ENCODE data around the gene SLC4A8.

DNA sequence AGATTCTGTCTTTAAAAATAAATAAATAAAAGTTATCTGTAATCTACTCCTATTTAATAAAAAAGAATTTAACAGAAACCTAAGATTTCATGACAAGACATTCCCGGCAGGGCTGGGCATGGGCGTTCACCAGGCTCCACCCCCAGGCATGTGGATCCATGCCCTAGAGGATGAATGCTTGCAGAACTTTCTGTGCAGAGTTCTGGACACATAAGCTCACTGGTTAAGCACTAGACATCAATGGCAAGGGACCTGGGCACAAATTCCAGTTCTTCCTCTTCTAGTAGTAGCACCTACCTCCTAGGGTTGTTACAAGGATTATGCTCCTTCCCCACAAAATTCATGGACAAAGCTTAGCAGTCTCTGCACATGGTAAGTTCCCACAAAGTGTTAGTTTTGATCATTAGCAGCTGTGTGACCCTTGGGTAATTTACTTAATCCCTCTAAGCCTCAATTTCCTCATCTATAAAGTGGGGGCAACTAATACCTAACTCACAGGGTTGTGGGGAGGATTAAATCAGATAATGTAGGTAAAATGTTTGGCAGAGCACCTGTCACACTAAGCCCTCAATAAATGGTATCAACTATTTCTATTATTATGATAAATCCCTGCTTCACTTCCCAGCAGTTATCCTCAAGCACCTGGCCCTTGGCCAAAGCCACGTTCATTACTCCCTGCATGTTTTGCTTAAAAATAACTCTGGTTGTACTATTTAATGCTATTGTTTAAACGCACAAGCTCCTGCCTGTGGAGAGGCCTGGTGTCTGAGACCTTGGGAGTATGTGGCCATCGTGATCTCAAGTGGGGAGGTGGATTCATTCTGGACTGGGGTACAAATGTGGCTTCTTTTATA is 43.2 kb upstream of the SLC4A8 start:
- TF ChIP-seq EP300 (IDR thresholded peaks at IDR 0.05) (no peak), CTCF (IDR thresholded peaks at IDR 0.05) (no peak), POLR2A (IDR thresholded peaks at IDR 0.05) (no peak)
